NCI-H146 (cell line): Measurements from ENCODE around the gene SPATA13.
A peak's percentile ranks its signal among the peaks of the same experiment; 100 is the strongest.
"Not testable (repeated sequence)": the region's sequence is repeated elsewhere in the genome, so short reads cannot be mapped to it uniquely, and the experiment has no call there.

Experiments used
- DNase-seq: peaks from one replicate; lab custom pipeline; 2025; lab: John Stamatoyannopoulos, UW

Gene SPATA13

GRCh38 chr13:24160458-24161009 is at the start of gene SPATA13:
SPATA13 (plus strand) TSS chr13:24160720; CDS start chr13:24222930, 62,210 bp downstream.
- peak; percentile 90 for DNase-seq

GRCh38 chr13:24112791-24113190 is 47.7 kb upstream of the SPATA13 start:
- no peak for DNase-seq

- DNase-seq = no peak
These were observed 44.8 kb upstream of the SPATA13 start for GRCh38 chr13:24115671-24116070.

- no peak for DNase-seq
These were observed 44.4 kb upstream of the SPATA13 start for GRCh38 chr13:24116131-24116530.

GRCh38 chr13:24118576-24118975 is 41.9 kb upstream of the SPATA13 start:
- no peak for DNase-seq

- peak; percentile 22 for DNase-seq
These were observed 40.7 kb upstream of the SPATA13 start for GRCh38 chr13:24119626-24120508.

- not testable (repeated sequence) for DNase-seq
These were observed 38.5 kb upstream of the SPATA13 start for GRCh38 chr13:24122045-24122444.

GRCh38 chr13:24122569-24122968 is 38.0 kb upstream of the SPATA13 start:
- DNase-seq = no peak

GRCh38 chr13:24123761-24124160 is 36.8 kb upstream of the SPATA13 start:
- no peak for DNase-seq

GRCh38 chr13:24124789-24125476 is 35.6 kb upstream of the SPATA13 start:
- no peak for DNase-seq

GRCh38 chr13:24127116-24127631 is 33.3 kb upstream of the SPATA13 start:
- peak; percentile 13 for DNase-seq

- DNase-seq = no peak
These were observed 32.4 kb upstream of the SPATA13 start for GRCh38 chr13:24128112-24128511.

GRCh38 chr13:24128962-24129361 is 31.6 kb upstream of the SPATA13 start:
- DNase-seq = no peak

GRCh38 chr13:24129914-24130774 is 30.4 kb upstream of the SPATA13 start:
- DNase-seq = no peak

- no peak for DNase-seq
These were observed 28.8 kb upstream of the SPATA13 start for GRCh38 chr13:24131749-24132148.

GRCh38 chr13:24133021-24133795 is 27.3 kb upstream of the SPATA13 start:
- DNase-seq = peak; percentile 78

GRCh38 chr13:24134231-24134630 is 26.3 kb upstream of the SPATA13 start:
- DNase-seq = no peak

- DNase-seq = no peak
These were observed 25.8 kb upstream of the SPATA13 start for GRCh38 chr13:24134757-24135156.

- no peak for DNase-seq
These were observed 24.7 kb upstream of the SPATA13 start for GRCh38 chr13:24135674-24136300.

GRCh38 chr13:24138911-24139310 is 21.6 kb upstream of the SPATA13 start:
- no peak for DNase-seq
